NCI-H1694 treated with DMSO at 0.1 percent for 48 hours (cell line): ENCODE data around the gene CCRL2.
A peak's percentile ranks its signal among the peaks of the same experiment; 100 is the strongest.

ENCODE experiments used
- DNase-seq: peaks from one replicate; lab custom pipeline; 2025; lab: John Stamatoyannopoulos, UW

The CCRL2 gene, protein sequence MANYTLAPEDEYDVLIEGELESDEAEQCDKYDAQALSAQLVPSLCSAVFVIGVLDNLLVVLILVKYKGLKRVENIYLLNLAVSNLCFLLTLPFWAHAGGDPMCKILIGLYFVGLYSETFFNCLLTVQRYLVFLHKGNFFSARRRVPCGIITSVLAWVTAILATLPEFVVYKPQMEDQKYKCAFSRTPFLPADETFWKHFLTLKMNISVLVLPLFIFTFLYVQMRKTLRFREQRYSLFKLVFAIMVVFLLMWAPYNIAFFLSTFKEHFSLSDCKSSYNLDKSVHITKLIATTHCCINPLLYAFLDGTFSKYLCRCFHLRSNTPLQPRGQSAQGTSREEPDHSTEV

GRCh38 chr3:46406788-46407611 lies at the start of gene CCRL2, which contains the start of gene CCR5AS:
CCRL2 (plus strand) TSS chr3:46407259; CDS start chr3:46408080, 821 bp downstream.
CCR5AS (minus strand) TSS chr3:46407066.
- no peak for DNase-seq

GRCh38 chr3:46358466-46358865 lies 48.6 kb upstream of the CCRL2 start:
- no peak for DNase-seq

DNA sequence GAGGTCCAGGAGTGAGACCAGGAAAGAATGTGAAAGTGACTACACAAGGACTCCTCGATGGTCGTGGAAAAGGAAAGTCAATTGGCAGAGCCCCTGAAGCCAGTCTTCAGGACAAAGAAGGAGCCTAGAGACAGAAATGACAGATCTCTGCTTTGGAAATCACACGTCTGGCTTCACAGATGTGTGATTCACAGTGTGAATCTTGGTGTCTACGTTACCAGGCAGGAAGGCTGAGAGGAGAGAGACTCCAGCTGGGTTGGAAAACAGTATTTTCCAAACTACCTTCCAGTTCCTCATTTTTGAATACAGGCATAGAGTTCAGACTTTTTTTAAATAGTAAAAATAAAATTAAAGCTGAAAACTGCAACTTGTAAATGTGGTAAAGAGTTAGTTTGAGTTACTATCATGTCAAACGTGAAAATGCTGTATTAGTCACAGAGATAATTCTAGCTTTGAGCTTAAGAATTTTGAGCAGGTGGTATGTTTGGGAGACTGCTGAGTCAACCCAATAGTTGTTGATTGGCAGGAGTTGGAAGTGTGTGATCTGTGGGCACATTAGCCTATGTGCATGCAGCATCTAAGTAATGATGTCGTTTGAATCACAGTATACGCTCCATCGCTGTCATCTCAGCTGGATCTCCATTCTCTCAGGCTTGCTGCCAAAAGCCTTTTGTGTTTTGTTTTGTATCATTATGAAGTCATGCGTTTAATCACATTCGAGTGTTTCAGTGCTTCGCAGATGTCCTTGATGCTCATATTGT lies 47.1 kb upstream of the CCRL2 start:
- DNase-seq, result peak; percentile 43

- DNase-seq, result no peak
These were observed 46.2 kb upstream of the CCRL2 start for GRCh38 chr3:46360907-46361306.

DNA sequence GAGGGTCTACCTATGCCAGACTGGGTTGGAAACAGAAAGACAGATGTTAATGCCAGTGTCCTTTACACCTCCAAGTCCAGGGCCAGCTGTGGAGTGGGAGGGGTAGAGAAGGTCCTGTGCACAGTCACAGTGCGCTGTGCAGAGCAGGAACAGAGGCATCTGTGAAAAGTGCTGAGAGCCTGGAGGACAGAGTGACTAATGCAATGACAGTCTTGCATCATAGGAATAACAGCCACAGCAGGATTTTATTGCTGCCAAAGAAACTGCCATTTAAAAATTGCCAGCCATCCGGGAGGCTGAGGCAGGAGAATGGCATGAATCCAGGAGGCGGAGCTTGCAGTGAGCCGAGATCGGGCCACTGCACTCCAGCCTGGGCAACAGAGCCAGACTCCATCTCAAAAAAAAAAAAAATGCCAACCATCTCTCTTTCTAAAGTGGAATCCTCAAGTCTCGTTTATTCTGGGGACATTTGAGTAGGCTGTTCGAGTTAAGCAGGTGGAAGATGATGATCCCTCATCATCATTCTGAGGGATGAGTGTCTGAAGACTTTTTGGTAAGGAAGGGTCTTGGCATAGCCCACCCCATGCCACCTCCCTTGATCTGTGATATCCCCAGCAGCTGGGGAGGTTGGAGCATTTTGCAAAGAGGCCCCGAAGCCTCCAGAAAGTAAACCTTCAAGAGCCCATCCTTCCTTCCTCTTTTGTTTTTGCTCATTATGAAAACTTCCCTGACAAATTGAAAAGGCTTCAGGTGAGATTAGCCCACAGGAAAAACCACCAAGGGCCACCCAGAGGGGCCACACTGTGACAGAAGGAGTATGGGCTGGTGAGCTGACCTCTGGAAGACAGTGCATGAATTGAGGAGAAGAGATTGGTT lies 45.4 kb upstream of the CCRL2 start:
- DNase-seq, result no peak

- no peak for DNase-seq
These were observed 42.0 kb upstream of the CCRL2 start for GRCh38 chr3:46365041-46365440.

DNA sequence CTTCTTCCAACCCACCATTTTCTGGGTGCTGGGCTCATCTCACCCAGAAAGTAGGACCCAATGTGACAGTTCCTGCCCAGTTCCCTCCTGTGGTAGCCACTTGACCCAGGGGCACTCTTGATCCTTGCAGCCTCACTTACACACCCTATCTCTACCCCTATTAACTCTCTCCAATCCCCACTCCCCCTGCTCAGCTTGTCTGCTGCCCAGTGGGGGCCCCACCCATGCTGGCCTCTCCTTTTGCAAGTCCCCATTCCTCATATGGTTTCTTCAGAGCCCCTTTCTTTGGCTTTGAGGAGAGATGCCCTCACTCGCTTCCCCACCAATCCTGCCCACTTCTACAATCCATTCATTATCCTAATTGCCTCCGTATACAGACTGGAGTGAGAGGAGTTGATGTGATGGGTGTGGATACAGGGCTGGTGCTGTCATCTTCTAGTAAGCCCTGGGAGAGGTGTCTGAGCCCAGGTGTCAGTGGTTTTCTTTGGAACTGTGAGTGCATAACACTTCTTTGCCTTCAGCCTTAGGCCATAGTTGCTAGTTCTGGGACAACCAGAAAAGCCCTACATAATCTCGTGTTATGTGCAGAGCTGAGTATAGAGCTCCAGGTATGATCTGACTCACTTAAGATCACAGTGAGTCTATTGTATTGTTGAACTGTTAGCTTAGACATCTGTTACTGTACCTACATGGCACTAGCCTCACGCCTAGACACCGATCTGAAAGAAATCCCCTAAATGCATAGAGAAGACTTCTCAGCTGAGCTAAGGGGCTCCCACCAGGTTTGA lies 41.1 kb upstream of the CCRL2 start:
- DNase-seq, result no peak

GRCh38 chr3:46367811-46368210 lies 39.2 kb upstream of the CCRL2 start:
- DNase-seq, result no peak

- DNase-seq, result no peak
These were observed 38.5 kb upstream of the CCRL2 start for GRCh38 chr3:46368569-46368968.

DNA sequence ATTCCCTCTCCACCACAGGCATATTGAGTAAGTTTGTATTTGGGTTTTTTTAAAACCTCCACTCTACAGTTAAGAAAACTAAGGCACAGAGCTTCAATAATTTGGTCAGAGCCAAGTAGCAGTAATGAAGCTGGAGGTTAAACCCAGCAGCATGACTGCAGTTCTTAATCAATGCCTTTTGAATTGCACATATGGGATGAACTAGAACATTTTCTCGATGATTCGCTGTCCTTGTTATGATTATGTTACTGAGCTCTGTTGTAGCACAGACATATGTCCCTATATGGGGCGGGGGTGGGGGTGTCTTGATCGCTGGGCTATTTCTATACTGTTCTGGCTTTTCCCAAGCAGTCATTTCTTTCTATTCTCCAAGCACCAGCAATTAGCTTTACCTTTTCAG lies 37.9 kb upstream of the CCRL2 start:
- DNase-seq, result no peak

- DNase-seq, result no peak
These were observed 37.4 kb upstream of the CCRL2 start for GRCh38 chr3:46369675-46370132.

GRCh38 chr3:46370839-46371518 lies 36.1 kb upstream of the CCRL2 start, which contains the start of gene CCR5:
CCR5 (plus strand) TSS chr3:46370946; CDS start chr3:46372903, 1,957 bp downstream.
- DNase-seq, result no peak

- DNase-seq, result no peak
These were observed 35.3 kb upstream of the CCRL2 start for GRCh38 chr3:46371519-46372340.

DNA sequence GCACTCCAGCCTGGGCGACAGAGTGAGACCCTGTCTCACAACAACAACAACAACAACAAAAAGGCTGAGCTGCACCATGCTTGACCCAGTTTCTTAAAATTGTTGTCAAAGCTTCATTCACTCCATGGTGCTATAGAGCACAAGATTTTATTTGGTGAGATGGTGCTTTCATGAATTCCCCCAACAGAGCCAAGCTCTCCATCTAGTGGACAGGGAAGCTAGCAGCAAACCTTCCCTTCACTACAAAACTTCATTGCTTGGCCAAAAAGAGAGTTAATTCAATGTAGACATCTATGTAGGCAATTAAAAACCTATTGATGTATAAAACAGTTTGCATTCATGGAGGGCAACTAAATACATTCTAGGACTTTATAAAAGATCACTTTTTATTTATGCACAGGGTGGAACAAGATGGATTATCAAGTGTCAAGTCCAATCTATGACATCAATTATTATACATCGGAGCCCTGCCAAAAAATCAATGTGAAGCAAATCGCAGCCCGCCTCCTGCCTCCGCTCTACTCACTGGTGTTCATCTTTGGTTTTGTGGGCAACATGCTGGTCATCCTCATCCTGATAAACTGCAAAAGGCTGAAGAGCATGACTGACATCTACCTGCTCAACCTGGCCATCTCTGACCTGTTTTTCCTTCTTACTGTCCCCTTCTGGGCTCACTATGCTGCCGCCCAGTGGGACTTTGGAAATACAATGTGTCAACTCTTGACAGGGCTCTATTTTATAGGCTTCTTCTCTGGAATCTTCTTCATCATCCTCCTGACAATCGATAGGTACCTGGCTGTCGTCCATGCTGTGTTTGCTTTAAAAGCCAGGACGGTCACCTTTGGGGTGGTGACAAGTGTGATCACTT lies 34.3 kb upstream of the CCRL2 start:
- no peak for DNase-seq

- DNase-seq, result no peak
These were observed 32.3 kb upstream of the CCRL2 start for GRCh38 chr3:46374755-46375154.

DNA sequence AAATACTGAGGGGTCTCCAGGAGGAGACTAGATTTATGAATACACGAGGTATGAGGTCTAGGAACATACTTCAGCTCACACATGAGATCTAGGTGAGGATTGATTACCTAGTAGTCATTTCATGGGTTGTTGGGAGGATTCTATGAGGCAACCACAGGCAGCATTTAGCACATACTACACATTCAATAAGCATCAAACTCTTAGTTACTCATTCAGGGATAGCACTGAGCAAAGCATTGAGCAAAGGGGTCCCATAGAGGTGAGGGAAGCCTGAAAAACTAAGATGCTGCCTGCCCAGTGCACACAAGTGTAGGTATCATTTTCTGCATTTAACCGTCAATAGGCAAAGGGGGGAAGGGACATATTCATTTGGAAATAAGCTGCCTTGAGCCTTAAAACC lies 31.8 kb upstream of the CCRL2 start:
- no peak for DNase-seq

GRCh38 chr3:46375814-46376213 lies 31.2 kb upstream of the CCRL2 start:
- DNase-seq, result no peak

DNA sequence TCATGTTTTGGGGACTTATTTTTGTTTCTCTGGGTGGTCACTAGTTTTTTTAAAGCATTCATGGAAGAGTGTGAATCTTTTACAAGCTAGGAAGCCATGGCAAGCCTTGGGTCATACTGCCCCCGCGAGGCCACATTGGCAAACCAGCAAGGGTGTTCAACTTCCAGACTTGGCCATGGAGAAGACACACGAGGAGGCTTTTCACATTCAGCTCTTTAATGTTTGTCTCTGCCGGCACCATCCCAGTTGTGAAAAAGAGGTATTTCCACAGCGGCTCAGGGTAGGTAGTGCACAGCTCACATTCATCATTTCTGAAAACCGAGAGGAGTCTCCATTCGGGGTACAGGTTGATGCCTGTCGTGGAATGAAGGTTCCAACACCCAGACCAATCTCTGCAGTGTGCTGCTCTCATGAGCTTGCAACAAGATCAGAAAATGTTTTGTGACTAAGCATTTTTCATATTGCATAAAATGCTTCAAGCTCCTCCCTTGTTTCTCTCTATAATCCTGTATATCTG lies 28.6 kb upstream of the CCRL2 start:
- no peak for DNase-seq
